ENCODE results near the gene KLC1.
"Not testable (repeated sequence)": the region's sequence is repeated elsewhere in the genome, so short reads cannot be mapped to it uniquely, and the experiment has no call there.

Gene KLC1

GRCh38 chr14:103652806-103653205 lies 23.8 kb downstream of the KLC1 start:
- H3K36me3 ChIP-seq (ENCODE audit: low read length) = peaks cover 13% of the 10 kb centered on the region; the same call in 1 of the 2 replicates
- no peaks in the 10 kb centered on the region for H3K9me3 ChIP-seq (ENCODE audit: insufficient read depth, low read length)
- no peak overlapping the region for H3K4me3 ChIP-seq (ENCODE audit: insufficient read depth, low read length, poor library complexity, severe bottlenecking)
- H3K9ac ChIP-seq (ENCODE audit: low read length) = no peak overlapping the region
- H3K27ac ChIP-seq (ENCODE audit: low read depth, low read length) = no peak overlapping the region
- H3K27me3 ChIP-seq (ENCODE audit: low read length) = no peaks in the 10 kb centered on the region
- no peaks in the 10 kb centered on the region for H3F3A ChIP-seq (ENCODE audit: insufficient read depth)
- no peak overlapping the region for H3K4me2 ChIP-seq (ENCODE audit: low read depth, low read length, poor library complexity, severe bottlenecking)
- TF ChIP-seq CTCF (IDR thresholded peaks at IDR 0.05; ENCODE audit: insufficient read depth, low read length, poor library complexity, severe bottlenecking) (no peak), EZH2phosphoT487 (conservative IDR thresholded peaks at IDR 0.05; ENCODE audit: low read length) (no peak)
- H4K20me1 ChIP-seq (ENCODE audit: low read depth, low read length) = peaks cover 8% of the 10 kb centered on the region; the same call in 1 of the 2 replicates
- peaks cover 67% of the 10 kb centered on the region for H3K79me2 ChIP-seq (ENCODE audit: insufficient read depth, low read length)
- H2AFZ ChIP-seq (ENCODE audit: low read depth, low read length, severe bottlenecking) = no peak overlapping the region
- no peaks in the 10 kb centered on the region for H3K9me2 ChIP-seq (replicated peaks; ENCODE audit: insufficient read depth, low read length)

- not testable (repeated sequence) for H3K9me2 ChIP-seq (replicated peaks; ENCODE audit: insufficient read depth, low read length); H3K9ac ChIP-seq (ENCODE audit: low read length); H3K27me3 ChIP-seq (ENCODE audit: low read length); H3K4me2 ChIP-seq (ENCODE audit: low read depth, low read length, poor library complexity, severe bottlenecking); H3F3A ChIP-seq (ENCODE audit: insufficient read depth); H3K9me3 ChIP-seq (ENCODE audit: insufficient read depth, low read length); H3K27ac ChIP-seq (ENCODE audit: low read depth, low read length); H3K4me3 ChIP-seq (ENCODE audit: insufficient read depth, low read length, poor library complexity, severe bottlenecking); H4K20me1 ChIP-seq (ENCODE audit: low read depth, low read length); H2AFZ ChIP-seq (ENCODE audit: low read depth, low read length, severe bottlenecking)
- peaks cover 13% of the 10 kb centered on the region; the same call in 1 of the 2 replicates for H3K36me3 ChIP-seq (ENCODE audit: low read length)
- H3K79me2 ChIP-seq (ENCODE audit: insufficient read depth, low read length) = peaks cover 62% of the 10 kb centered on the region
Measured at GRCh38 chr14:103653336-103653735, 24.3 kb downstream of the KLC1 start.

GRCh38 chr14:103653805-103654204 lies 24.8 kb downstream of the KLC1 start:
- Histone ChIP-seq H4K20me1 (ENCODE audit: low read depth, low read length) (0 out of 2 replicates have a peak, but pooled peaks cover 4% of the 10 kb centered on the region), H3K9ac (ENCODE audit: low read length) (no peak overlapping the region), H3K36me3 (ENCODE audit: low read length) (peaks cover 13% of the 10 kb centered on the region; the same call in 1 of the 2 replicates), H3K9me2 (replicated peaks; ENCODE audit: insufficient read depth, low read length) (no peaks in the 10 kb centered on the region), H3K4me3 (ENCODE audit: insufficient read depth, low read length, poor library complexity, severe bottlenecking) (no peak overlapping the region), H3K27ac (ENCODE audit: low read depth, low read length) (no peak overlapping the region), H3F3A (ENCODE audit: insufficient read depth) (no peaks in the 10 kb centered on the region), H3K9me3 (ENCODE audit: insufficient read depth, low read length) (no peaks in the 10 kb centered on the region), H3K4me2 (ENCODE audit: low read depth, low read length, poor library complexity, severe bottlenecking) (no peak overlapping the region), H3K79me2 (ENCODE audit: insufficient read depth, low read length) (peaks cover 57% of the 10 kb centered on the region), H3K27me3 (ENCODE audit: low read length) (no peaks in the 10 kb centered on the region), H2AFZ (ENCODE audit: low read depth, low read length, severe bottlenecking) (no peak overlapping the region)
- TF ChIP-seq EZH2phosphoT487 (conservative IDR thresholded peaks at IDR 0.05; ENCODE audit: low read length) (no peak), CTCF (IDR thresholded peaks at IDR 0.05; ENCODE audit: insufficient read depth, low read length, poor library complexity, severe bottlenecking) (no peak)

- Histone ChIP-seq H3F3A (ENCODE audit: insufficient read depth) (no peaks in the 10 kb centered on the region), H3K27ac (ENCODE audit: low read depth, low read length) (no peak overlapping the region), H4K20me1 (ENCODE audit: low read depth, low read length) (no peaks in the 10 kb centered on the region), H3K27me3 (ENCODE audit: low read length) (no peaks in the 10 kb centered on the region), H3K36me3 (ENCODE audit: low read length) (peaks cover 17% of the 10 kb centered on the region; the same call in 1 of the 2 replicates), H3K4me3 (ENCODE audit: insufficient read depth, low read length, poor library complexity, severe bottlenecking) (no peak overlapping the region), H3K9me3 (ENCODE audit: insufficient read depth, low read length) (no peaks in the 10 kb centered on the region), H3K9me2 (replicated peaks; ENCODE audit: insufficient read depth, low read length) (no peaks in the 10 kb centered on the region), H3K4me2 (ENCODE audit: low read depth, low read length, poor library complexity, severe bottlenecking) (no peak overlapping the region), H2AFZ (ENCODE audit: low read depth, low read length, severe bottlenecking) (no peak overlapping the region), H3K9ac (ENCODE audit: low read length) (no peak overlapping the region), H3K79me2 (ENCODE audit: insufficient read depth, low read length) (peaks cover 49% of the 10 kb centered on the region)
- TF ChIP-seq EZH2phosphoT487 (conservative IDR thresholded peaks at IDR 0.05; ENCODE audit: low read length) (no peak), CTCF (IDR thresholded peaks at IDR 0.05; ENCODE audit: insufficient read depth, low read length, poor library complexity, severe bottlenecking) (no peak)
Measured at GRCh38 chr14:103654619-103655018, 25.6 kb downstream of the KLC1 start.

All from SU-DHL-6 (cell line).